Measurements from ENCODE around the gene TOP1. TPM values are rescaled to one million over a fixed set of nuclear protein-coding genes. Genes with fewer than 3 reads are reported as not detected.
A peak's percentile ranks its signal among the peaks of the same experiment; 100 is the strongest.

TOP1 gene
- polyA plus RNA-seq, 3 donors, result 6.9 to 11.5 (median 11.5) TPM

DNA sequence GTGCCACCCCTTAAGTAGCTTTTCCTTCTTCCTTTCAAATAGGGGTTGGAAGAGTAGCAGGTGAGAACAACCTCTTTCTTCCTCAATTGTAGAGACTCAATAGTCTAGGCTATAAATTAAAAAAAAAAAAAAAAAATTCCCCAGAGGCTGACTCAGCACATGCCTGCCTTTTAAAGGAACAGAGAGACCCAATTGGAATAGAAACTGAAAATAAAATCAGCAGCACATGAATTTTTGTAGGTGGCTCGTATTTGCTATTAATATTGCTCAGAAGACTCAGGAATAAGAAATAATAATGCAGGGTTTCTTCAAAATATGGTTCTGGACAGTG, 19.3 kb downstream of the TOP1 start:
- DNase-seq, result peak; percentile 28 to 68 (median 62)
- intact Hi-C loops (cut with micrococcal nuclease), result loop anchor here in 1 of 2 donors (5.0 kb wide), 1 partner anchor 56 kb away; no protein-coding TSS in a partner anchor
- peaks cover 99% of the 10 kb centered on the region for H4K20me1 ChIP-seq (ENCODE audit: insufficient read depth, low read length)

DNA sequence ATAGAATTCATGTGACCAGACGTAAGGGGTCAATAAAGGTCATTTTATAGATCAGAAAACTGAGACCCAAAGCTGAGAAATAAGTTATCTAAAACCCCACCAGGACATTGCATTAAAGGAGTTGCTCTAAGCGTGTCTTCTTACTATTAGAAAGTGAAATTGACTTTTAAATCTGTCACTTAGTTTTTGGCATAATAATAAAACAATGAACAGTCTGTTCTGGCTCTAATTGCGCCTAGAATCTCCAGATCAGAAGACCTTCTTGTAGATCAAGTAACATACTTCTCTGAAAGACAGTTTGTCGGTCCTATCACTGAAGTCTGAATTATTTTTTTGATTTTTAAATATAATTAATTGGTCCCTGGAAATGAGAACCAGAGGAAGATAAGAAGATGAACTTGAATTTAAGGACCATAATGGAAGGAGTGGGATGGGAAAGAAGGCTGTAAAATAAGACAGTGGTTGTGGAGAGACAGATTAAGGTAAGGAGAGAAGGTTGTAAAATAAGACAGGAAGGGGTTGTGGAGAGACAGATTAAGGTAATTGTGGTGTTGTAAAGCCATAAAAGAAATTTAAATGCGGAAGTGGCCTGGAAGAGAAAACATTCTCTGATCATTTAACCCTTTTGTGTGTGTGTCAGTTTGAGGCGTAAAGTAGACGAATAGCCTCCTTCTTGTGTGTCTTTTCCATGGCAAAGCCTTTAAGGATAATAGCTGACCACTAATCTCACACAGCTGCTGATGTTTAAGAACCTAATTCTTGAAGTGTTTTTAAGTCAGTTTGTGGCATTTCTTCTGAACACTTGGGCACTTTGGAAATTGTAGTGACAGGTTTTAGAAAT, 20.1 kb downstream of the TOP1 start:
- peak overlapping the region; percentile 72 to 90 (median 80) for H3K27ac Mint-ChIP-seq
- Histone ChIP-seq H3K9ac (ENCODE audit: insufficient read depth, low read length, poor library complexity, severe bottlenecking) (peak overlapping the region; percentile 53), H3K4me2 (replicated peaks; ENCODE audit: extremely low read depth, low read length, poor library complexity, severe bottlenecking) (peak overlapping the region; percentile 85), H3K4me3 (replicated peaks in 1 of 3; ENCODE audit: low read depth in 2 of 3, low read length in 3 of 3) (peak overlapping the region; percentile 12 to 87 (median 77)), H3K27ac (ENCODE audit: low read depth in 1 of 2, low read length in 2 of 2) (peak overlapping the region in 1 of 2 donors; percentile 69), H4K20me1 (ENCODE audit: insufficient read depth, low read length) (peaks cover 99% of the 10 kb centered on the region), H3K79me2 (ENCODE audit: insufficient read depth, low read length) (peaks cover 99% of the 10 kb centered on the region), H3K27me3 (ENCODE audit: control insufficient read depth in 2 of 2, insufficient read depth in 2 of 2, low read length in 2 of 2) (no peaks in the 10 kb centered on the region), H3K4me1 (ENCODE audit: control insufficient read depth in 1 of 2, insufficient read depth in 2 of 2, low read length in 2 of 2) (peaks cover 53 to 71% of the 10 kb centered on the region in 2 donors), H3K9me3 (replicated peaks in 1 of 2; ENCODE audit: control insufficient read depth in 1 of 2, insufficient read depth in 1 of 2, low read length in 2 of 2) (no peaks in the 10 kb centered on the region), H3K36me3 (replicated peaks in 1 of 2; ENCODE audit: control insufficient read depth in 1 of 2, insufficient read depth in 2 of 2, low read length in 2 of 2) (no peaks in the 10 kb centered on the region), H2AFZ (ENCODE audit: insufficient read depth, low read depth, low read length, poor library complexity, severe bottlenecking) (no peak overlapping the region)
- H3K4me1 Mint-ChIP-seq, result peaks cover 77% of the 10 kb centered on the region
- TF ChIP-seq, protein P1, sequence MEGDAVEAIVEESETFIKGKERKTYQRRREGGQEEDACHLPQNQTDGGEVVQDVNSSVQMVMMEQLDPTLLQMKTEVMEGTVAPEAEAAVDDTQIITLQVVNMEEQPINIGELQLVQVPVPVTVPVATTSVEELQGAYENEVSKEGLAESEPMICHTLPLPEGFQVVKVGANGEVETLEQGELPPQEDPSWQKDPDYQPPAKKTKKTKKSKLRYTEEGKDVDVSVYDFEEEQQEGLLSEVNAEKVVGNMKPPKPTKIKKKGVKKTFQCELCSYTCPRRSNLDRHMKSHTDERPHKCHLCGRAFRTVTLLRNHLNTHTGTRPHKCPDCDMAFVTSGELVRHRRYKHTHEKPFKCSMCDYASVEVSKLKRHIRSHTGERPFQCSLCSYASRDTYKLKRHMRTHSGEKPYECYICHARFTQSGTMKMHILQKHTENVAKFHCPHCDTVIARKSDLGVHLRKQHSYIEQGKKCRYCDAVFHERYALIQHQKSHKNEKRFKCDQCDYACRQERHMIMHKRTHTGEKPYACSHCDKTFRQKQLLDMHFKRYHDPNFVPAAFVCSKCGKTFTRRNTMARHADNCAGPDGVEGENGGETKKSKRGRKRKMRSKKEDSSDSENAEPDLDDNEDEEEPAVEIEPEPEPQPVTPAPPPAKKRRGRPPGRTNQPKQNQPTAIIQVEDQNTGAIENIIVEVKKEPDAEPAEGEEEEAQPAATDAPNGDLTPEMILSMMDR (IDR thresholded peaks at IDR 0.05), result no peak
- peaks cover 6 to 9% of the 10 kb centered on the region in 2 donors for H3K36me3 Mint-ChIP-seq
- peak in 2 of 3 donors; percentile 6 to 18 for DNase-seq
- WGBS (ENCODE audit: insufficient coverage), result no CpG with 5 or more reads among the region's 7 CpGs
- peaks cover 0 to under 1% (median 0%) of the 10 kb centered on the region in 7 donors for H3K9me3 Mint-ChIP-seq
- intact Hi-C loops (cut with micrococcal nuclease), result loop anchor here in 1 of 2 donors (5.0 kb wide), 1 partner anchor 56 kb away; no protein-coding TSS in a partner anchor
- peaks cover 0 to 2% (median 0%) of the 10 kb centered on the region in 3 donors for H3K27me3 Mint-ChIP-seq (ENCODE audit: low read depth in 3 of 3)
- peak overlapping the region; percentile 72 to 85 for H3K4me3 Mint-ChIP-seq

More for the DNA sequence above, 19.3 kb downstream of the TOP1 start:
- H3K4me3 ChIP-seq (replicated peaks in 1 of 3; ENCODE audit: low read depth in 2 of 3, low read length in 3 of 3), result peak overlapping the region; percentile 12 to 87 (median 77)
- no CpG with 5 or more reads among the region's 1 CpG for WGBS (ENCODE audit: insufficient coverage)
- peak overlapping the region in 1 of 2 donors; percentile 69 for H3K27ac ChIP-seq (ENCODE audit: low read depth in 1 of 2, low read length in 2 of 2)
- H3K27me3 Mint-ChIP-seq (ENCODE audit: low read depth in 3 of 3), result peaks cover 0 to 2% (median 0%) of the 10 kb centered on the region in 3 donors
- peaks cover 75% of the 10 kb centered on the region for H3K4me1 Mint-ChIP-seq
- H2AFZ ChIP-seq (ENCODE audit: insufficient read depth, low read depth, low read length, poor library complexity, severe bottlenecking), result no peak overlapping the region
- no peaks in the 10 kb centered on the region for H3K9me3 Mint-ChIP-seq
- H3K79me2 ChIP-seq (ENCODE audit: insufficient read depth, low read length), result peaks cover 99% of the 10 kb centered on the region
- H3K9me3 ChIP-seq (replicated peaks in 1 of 2; ENCODE audit: control insufficient read depth in 1 of 2, insufficient read depth in 1 of 2, low read length in 2 of 2), result no peaks in the 10 kb centered on the region
- H3K9ac ChIP-seq (ENCODE audit: insufficient read depth, low read length, poor library complexity, severe bottlenecking), result peak overlapping the region; percentile 53
- peak overlapping the region; percentile 72 to 90 (median 80) for H3K27ac Mint-ChIP-seq
- H3K27me3 ChIP-seq (ENCODE audit: control insufficient read depth in 2 of 2, insufficient read depth in 2 of 2, low read length in 2 of 2), result no peaks in the 10 kb centered on the region
- peaks cover 53 to 64% of the 10 kb centered on the region in 2 donors for H3K4me1 ChIP-seq (ENCODE audit: control insufficient read depth in 1 of 2, insufficient read depth in 2 of 2, low read length in 2 of 2)
- H3K36me3 Mint-ChIP-seq, result peaks cover 11 to 16% of the 10 kb centered on the region in 2 donors
- H3K4me3 Mint-ChIP-seq, result peak overlapping the region; percentile 72 to 85
- TF ChIP-seq, protein P1 (IDR thresholded peaks at IDR 0.05), result no peak
- H3K36me3 ChIP-seq (replicated peaks in 1 of 2; ENCODE audit: control insufficient read depth in 1 of 2, insufficient read depth in 2 of 2, low read length in 2 of 2), result peaks cover 0 to 2% of the 10 kb centered on the region in 2 donors
- peak overlapping the region; percentile 85 for H3K4me2 ChIP-seq (replicated peaks; ENCODE audit: extremely low read depth, low read length, poor library complexity, severe bottlenecking)

Measured in CD14-positive monocyte (primary cell).